ENCODE measurements around the gene ANKMY1. TPM values are rescaled to one million over a fixed set of nuclear protein-coding genes. Genes with fewer than 3 reads are reported as not detected.
A peak's percentile ranks its signal among the peaks of the same experiment; 100 is the strongest.

ANKMY1 gene
- total and polyA plus RNA-seq, 8 donors = 3.1 to 79.4 (median 9.7) TPM

DNA sequence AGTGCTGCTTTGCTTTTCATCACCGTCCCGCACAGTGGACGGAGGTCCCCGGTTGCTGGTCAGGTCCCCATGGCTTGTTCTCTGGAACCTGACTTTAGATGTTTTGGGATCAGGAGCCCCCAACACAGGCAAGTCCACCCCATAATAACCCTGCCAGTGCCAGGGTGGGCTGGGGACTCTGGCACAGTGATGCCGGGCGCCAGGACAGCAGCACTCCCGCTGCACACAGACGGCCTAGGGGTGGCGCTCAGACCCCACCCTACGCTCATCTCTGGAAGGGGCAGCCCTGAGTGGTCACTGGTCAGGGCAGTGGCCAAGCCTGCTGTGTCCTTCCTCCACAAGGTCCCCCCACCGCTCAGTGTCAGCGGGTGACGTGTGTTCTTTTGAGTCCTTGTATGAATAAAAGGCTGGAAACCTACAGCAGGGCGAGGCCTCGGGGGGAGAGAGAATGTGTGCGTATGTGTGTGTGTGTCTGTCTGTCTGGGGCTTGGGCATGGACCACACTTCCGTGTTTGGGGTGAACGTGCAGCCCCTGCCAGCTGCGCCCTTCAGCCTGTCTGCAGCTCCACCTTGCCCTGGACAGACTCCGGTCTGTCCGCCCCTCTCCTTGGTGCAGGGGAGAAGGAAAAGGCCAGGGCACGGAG, 90.0 kb downstream of the ANKMY1 start:
- Histone ChIP-seq H3K9me3 (peaks cover 0 to 9% (median 3%) of the 10 kb centered on the region in 4 donors), H3K4me1 (no peaks in the 10 kb centered on the region), H3K4me3 (no peak overlapping the region), H3K27me3 (no peaks in the 10 kb centered on the region), H3K36me3 (peaks cover 0 to 56% (median 31%) of the 10 kb centered on the region in 4 donors), H3K27ac (no peak overlapping the region)
- WGBS, 5 donors = 81 to 90% (median 83%) methylated on average over 5 to 22 of the region's 22 CpGs
- peak; percentile 20 to 22 for DNase-seq
- intact Hi-C loops (cut with DNase I; ENCODE audit: low total_unique reads) = no loop called here
- TF ChIP-seq, protein P1, sequence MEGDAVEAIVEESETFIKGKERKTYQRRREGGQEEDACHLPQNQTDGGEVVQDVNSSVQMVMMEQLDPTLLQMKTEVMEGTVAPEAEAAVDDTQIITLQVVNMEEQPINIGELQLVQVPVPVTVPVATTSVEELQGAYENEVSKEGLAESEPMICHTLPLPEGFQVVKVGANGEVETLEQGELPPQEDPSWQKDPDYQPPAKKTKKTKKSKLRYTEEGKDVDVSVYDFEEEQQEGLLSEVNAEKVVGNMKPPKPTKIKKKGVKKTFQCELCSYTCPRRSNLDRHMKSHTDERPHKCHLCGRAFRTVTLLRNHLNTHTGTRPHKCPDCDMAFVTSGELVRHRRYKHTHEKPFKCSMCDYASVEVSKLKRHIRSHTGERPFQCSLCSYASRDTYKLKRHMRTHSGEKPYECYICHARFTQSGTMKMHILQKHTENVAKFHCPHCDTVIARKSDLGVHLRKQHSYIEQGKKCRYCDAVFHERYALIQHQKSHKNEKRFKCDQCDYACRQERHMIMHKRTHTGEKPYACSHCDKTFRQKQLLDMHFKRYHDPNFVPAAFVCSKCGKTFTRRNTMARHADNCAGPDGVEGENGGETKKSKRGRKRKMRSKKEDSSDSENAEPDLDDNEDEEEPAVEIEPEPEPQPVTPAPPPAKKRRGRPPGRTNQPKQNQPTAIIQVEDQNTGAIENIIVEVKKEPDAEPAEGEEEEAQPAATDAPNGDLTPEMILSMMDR (IDR thresholded peaks at IDR 0.05) = no peak
- no peak for TF ChIP-seq POLR2AphosphoS5 (IDR thresholded peaks at IDR 0.05)
- no peak for TF ChIP-seq EP300 (IDR thresholded peaks at IDR 0.05)
- no peak for TF ChIP-seq POLR2A (IDR thresholded peaks at IDR 0.05)

DNA sequence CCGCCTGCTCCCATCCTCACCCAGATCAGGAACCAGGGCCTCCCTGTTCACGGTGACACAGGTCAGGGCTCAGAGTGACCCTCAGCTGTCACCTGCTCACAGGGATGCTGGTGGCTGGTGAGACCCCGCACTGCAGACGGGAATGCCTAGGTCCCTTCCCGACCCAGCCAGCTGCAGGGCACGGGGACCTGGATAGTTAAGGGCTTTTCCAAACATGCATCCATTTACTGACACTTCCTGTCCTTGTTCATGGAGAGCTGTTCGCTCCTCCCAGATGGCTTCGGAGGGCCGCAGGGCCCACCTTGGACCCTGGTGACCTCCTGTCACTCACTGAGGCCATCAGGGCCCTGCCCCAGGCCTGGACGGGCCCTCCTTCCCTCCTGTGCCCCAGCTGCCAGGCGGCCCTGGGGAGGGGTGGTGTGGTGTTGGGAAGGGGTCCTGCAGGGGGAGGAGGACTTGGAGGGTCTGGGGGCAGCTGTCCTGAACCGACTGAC, 90.6 kb downstream of the ANKMY1 start:
- DNase-seq = peak in 1 of 2 donors; percentile 23
- Histone ChIP-seq H3K4me3 (no peak overlapping the region), H3K36me3 (peaks cover 0 to 56% (median 36%) of the 10 kb centered on the region in 4 donors), H3K4me1 (no peaks in the 10 kb centered on the region), H3K27ac (no peak overlapping the region), H3K27me3 (no peaks in the 10 kb centered on the region), H3K9me3 (peaks cover 0 to 3% (median under 1%) of the 10 kb centered on the region in 4 donors)
- TF ChIP-seq POLR2AphosphoS5 (IDR thresholded peaks at IDR 0.05) (no peak), EP300 (IDR thresholded peaks at IDR 0.05) (no peak), POLR2A (IDR thresholded peaks at IDR 0.05) (no peak)
- TF ChIP-seq, protein P1 (IDR thresholded peaks at IDR 0.05) = no peak
- WGBS, 5 donors = 72 to 89% (median 78%) methylated on average over 7 to 12 of the region's 12 CpGs
- intact Hi-C loops (cut with DNase I; ENCODE audit: low total_unique reads) = no loop called here

DNA sequence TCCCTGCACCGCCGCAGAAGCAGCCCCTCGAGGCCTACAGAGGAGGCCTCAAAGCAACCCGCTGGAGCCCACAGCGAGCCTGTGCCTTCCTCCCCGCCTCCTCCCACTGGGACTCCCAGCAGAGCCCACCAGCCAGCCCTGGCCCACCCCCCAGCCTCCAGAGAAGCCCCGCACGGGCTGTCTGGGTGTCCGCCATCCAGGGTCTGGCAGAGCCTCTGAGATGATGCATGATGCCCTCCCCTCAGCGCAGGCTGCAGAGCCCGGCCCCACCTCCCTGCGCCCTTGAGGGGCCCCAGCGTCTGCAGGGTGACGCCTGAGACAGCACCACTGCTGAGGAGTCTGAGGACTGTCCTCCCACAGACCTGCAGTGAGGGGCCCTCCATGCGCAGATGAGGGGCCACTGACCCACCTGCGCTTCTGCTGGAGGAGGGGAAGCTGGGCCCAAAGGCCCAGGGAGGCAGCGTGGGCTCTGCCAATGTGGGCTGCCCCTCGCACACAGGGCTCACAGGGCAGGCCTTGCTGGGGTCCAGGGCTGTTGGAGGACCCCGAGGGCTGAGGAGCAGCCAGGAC, 91.1 kb downstream of the ANKMY1 start:
- Histone ChIP-seq H3K4me1 (no peaks in the 10 kb centered on the region), H3K27ac (no peak overlapping the region), H3K27me3 (no peaks in the 10 kb centered on the region), H3K36me3 (peaks cover 0 to 58% (median 40%) of the 10 kb centered on the region in 4 donors), H3K9me3 (no peaks in the 10 kb centered on the region), H3K4me3 (no peak overlapping the region)
- intact Hi-C loops (cut with DNase I; ENCODE audit: low total_unique reads) = no loop called here
- DNase-seq = peak; percentile 17 to 26
- TF ChIP-seq, protein P1 (IDR thresholded peaks at IDR 0.05) = no peak
- TF ChIP-seq EP300 (IDR thresholded peaks at IDR 0.05) = no peak
- no peak for TF ChIP-seq POLR2A (IDR thresholded peaks at IDR 0.05)
- TF ChIP-seq POLR2AphosphoS5 (IDR thresholded peaks at IDR 0.05) = no peak
- WGBS, 5 donors = 81 to 92% (median 89%) methylated on average over 6 to 19 of the region's 19 CpGs

DNA sequence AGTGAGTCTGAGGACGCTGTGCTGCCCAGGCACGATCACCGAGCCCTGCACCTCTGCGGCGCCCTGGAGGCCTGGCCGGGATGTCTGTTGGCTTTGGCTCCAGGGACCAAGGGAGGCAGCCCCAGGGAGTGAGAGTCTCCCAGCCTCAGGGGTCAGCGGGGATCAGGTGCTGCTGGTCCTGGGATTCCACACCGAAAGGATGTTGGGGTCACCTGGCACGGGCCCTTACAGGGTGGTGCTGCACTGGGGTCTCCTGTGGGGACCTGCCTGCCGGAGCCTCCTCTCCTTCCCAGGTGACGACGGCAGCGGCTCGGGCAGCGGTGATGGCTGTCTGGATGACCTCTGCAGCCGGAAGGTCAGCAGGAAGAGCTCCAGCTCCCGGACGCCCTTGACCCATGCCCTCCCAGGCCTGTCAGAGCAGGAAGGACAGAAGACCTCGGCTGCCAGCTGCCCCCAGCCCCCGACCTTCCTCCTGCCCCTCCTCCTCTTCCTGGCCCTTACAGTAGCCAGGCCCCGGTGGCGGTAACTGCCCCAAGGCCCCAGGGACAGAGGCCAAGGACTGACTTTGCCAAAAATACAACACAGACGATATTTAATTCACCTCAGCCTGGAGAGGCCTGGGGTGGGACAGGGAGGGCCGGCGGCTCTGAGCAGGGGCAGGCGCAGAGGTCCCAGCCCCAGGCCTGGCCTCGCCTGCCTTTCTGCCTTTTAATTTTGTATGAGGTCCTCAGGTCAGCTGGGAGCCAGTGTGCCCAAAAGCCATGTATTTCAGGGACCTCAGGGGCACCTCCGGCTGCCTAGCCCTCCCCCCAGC, 91.8 kb downstream of the ANKMY1 start:
- Histone ChIP-seq H3K9me3 (no peaks in the 10 kb centered on the region), H3K36me3 (peaks cover 0 to 63% (median 43%) of the 10 kb centered on the region in 4 donors), H3K4me3 (no peak overlapping the region), H3K4me1 (no peaks in the 10 kb centered on the region), H3K27me3 (no peaks in the 10 kb centered on the region), H3K27ac (no peak overlapping the region)
- WGBS, 5 donors = 67 to 79% (median 76%) methylated on average over 11 to 28 of the region's 28 CpGs
- DNase-seq = peak; percentile 4 to 20
- intact Hi-C loops (cut with DNase I; ENCODE audit: low total_unique reads) = no loop called here
- TF ChIP-seq, protein P1 (IDR thresholded peaks at IDR 0.05) = no peak
- TF ChIP-seq POLR2AphosphoS5 (IDR thresholded peaks at IDR 0.05) = no peak
- no peak for TF ChIP-seq EP300 (IDR thresholded peaks at IDR 0.05)
- no peak for TF ChIP-seq POLR2A (IDR thresholded peaks at IDR 0.05)

Measured in stomach (tissue), 9 donors.